NCI-H2029 treated with DMSO at 0.1 percent for 48 hours (cell line): ENCODE measurements around the gene RGS8.

Experiments
- DNase-seq: peaks from one replicate; lab custom pipeline; 2025; lab: John Stamatoyannopoulos, UW

RGS8 gene

GRCh38 chr1:182671750-182672486 lies 12.5 kb downstream of the RGS8 start:
- no peak for DNase-seq

DNA sequence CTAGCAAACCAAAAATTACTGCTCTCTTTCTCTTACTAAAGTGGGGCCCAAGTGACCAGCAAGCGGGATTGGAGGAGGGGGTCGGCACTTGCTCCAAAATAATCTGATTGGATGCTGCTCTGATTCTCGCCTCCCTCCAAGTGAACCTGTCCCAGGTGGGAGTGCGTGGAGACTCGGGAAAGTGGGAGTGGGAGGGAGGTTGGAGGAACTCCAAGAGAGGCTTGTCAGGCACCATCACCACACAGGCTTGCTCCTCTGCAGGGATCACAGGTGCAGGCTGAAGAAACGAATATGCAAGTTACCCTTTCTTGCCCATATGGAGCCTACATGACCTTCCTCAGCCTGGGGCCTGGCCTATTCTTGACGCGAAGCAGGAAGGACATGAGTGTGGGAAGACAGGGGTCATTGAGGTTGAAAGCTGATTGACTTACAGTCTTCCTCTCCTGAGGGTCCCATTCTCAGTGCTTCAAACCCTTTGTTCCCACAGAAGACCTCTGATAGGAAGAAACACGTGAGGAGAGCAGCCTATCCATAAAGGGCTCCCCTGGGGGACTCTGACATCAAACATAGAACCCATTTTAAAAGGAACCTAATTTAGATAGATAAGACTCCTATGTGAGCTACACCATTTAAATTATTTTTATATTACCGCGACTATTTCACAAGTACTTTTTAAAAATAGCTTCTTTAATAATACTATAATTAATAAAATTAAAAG lies 14.2 kb downstream of the RGS8 start:
- DNase-seq: no peak

DNA sequence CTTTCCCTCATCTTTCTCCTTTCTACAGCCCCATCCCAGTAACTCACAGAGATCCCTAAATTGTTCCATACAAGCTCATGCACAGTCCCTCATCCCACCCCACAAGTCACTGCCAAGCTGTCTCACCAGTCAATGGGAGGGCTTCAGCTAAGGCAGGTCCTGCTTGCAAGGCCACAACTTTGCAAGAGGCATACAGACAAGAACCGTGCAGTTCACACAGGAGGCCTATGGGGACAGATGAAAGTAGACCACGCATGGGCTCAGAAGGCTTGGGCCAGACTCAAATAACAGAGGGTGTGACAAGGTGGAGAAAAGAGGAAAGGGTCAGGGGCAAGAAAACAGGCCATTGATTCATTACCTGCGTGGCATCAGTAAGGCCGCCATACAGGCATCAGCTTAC lies 15.1 kb downstream of the RGS8 start:
- DNase-seq: no peak

DNA sequence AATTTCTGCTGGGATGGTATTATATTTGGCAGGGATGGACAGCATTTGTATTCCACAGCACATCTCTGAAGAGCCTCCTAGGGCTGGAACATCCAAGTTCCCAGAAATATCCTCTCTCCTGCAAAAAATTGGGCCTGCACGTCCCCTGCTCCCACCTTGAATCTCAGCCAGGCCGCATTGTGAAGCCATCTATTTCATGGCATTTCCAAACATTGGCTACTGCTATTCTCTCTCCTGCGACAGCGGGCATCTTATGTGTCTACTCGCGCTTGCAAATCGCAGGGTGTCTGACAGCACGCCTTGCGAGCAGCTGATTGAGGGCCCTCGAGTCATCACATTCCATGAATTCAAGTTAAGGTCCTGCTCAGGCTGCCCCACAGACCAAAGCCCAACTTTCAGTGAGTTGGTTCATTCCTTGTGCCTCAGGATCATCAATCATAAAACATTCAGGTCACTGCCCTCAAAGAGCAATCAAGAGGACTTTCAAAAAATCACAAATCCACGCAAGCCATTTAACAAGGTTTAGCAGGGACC lies 15.8 kb downstream of the RGS8 start:
- DNase-seq: no peak

- DNase-seq: no peak
Measured at GRCh38 chr1:182667848-182668505, 16.4 kb downstream of the RGS8 start.

- no peak for DNase-seq
Measured at GRCh38 chr1:182666706-182667105, 17.7 kb downstream of the RGS8 start.

DNA sequence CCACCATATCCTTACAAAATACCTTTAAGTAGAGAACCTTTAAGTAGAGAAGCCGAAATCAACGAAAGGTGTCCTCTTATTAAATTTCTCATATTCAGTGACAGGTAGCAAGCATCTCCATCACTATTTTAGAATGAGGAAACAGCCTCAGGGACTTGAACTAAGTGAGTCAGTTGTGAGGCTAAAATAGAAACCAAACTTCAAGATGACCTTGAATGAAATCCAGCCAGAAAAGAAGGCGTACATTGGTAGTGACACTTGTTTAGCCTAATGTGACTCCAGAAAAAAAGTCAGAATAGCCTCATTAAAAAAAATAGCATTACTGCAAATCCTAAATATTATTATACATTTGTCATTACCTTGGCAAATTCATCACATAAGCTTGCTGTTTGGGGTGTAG lies 20.1 kb downstream of the RGS8 start:
- no peak for DNase-seq

DNA sequence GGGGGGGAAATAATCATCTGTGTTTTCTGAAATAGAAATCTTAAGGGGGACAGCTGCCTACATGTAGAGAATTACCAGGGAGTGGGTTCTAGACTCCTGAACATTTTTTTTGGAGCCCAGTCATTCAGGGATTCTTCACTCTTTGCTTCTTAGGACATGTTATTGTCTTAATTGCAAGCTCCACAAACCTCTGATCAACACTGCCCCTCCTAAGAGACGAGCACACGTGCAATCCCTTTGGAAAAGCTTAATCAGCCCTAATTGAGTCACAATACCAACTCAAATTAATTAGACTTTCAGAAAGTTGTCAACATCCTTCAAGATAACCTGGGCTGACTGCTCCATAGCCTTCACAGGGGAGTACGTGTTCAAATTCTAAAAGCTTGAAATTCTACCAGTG lies 21.4 kb downstream of the RGS8 start:
- DNase-seq: no peak

DNA sequence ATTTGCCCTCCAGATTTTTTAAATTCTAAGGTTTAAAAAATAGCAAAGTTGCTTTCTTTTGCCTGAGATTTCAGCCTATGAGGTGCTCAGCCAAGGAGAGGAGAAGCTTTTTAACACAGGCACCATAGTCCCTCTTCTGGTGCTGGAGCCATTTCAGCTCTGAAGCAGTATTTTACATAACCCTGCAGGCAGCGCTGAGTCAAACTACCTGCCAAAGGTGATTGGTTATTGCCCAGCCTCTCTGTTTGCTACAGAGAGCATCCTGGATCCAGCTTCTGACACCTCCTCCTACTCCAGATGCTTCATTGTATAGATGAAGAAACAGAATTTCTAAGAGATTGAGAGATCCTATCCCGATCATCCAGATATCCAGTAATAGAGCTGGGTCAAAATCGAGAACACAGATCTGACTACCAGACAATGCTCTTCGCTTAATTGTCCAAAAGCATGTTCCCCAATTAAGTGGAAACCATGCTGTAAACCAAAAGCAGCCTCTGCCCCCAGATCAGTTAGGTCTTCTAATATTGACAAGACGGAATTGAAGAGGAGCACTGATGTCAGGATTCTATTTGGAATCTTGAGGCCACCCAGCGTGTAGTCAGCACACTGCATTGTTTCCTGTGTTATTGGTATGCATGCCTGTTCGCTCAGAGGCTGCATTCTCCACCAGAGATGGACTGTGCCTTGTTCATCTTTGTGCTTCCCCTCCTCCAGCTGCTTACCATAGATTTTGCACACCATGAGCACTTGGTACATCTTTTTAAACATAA lies 22.1 kb downstream of the RGS8 start:
- DNase-seq: no peak

DNA sequence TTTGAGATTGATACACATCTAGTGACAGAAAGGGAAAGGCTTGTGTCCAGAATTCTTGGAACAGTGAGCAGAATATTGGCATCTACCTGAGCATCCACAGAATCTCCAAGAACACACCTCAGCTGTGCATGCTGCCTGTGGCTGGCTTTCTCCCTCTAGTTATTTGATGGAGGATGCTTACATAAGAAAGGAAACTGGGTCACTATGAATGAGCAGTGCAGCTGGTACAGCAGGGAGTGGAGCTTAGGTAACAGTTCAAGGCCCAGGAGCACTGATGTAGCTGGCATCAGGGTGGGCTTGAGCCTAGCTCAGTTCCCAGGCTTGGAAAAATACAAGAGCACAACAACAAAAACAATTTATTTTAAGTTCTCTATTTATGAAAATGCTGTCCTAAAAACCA lies 26.3 kb downstream of the RGS8 start:
- DNase-seq: no peak

- no peak for DNase-seq
Measured at GRCh38 chr1:182656842-182657397, 27.5 kb downstream of the RGS8 start.

DNA sequence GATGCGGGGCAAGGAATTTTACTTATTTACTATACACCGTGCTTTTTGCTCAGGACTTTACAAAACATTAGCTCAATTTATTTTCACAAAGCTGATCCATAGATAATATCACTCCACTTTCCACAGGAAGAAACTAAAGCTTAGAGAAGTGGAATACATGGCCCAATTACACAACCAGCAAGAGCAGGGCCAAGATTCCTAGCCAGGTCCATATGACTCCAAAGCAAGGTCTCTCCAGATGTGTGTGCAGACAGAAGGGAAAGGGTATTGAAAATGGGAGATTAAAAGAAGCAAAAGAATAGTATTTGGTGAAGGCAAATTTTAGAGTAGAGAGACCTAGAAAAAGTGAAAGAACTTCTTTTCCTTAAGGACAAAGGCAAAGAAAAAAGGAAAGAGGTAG lies 30.4 kb downstream of the RGS8 start:
- no peak for DNase-seq

- no peak for DNase-seq
Measured at GRCh38 chr1:182652933-182653332, 31.5 kb downstream of the RGS8 start.

GRCh38 chr1:182651339-182651724 lies 33.1 kb downstream of the RGS8 start:
- DNase-seq: no peak

DNA sequence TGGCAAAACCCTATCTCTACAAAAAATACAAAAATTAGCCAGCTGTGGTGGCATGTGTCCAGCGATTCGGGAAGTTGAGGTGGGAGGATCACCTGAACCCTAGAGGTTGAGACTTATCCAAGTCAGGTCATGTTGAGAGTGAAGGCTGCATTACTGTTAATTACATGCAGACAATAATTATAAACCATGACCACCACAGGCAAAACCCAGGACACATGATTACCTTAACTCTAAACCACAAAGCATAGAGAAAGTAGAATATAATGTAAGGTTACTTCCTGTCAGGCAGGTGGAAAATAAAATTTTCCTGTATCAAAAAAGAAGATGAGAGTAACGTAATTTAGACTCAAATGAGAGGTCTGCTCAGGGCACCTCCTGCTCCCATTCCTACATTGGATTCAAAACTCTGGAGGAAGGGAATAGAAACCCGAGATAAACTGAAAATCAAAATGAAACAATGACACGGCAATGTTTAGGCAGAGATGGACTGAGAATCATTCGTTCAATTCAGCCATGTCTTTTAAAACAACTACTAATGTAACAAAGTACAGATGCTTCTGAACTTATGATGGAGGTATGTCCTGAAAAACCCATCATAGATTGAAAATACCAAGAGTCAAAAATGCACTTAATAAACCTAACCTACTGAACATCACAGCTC lies 33.6 kb downstream of the RGS8 start:
- no peak for DNase-seq

DNA sequence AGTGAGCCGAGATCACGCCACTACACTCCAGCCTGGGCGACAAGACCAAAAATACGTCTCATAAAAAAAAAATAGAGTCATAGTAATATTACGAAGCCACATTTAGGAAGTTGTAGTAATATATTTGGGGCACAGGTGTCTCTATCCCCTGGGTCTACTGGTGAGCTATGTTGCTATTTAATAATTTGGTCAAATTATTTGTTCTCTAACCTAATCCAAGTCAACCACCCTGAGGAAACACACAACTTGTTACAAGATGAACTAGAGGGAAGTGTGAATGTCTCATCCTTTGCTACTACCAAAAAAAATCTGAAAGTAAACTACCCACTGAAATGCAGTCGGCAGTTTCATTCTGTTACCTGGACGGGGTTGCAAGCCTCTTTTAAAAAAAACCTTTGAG lies 35.3 kb downstream of the RGS8 start:
- no peak for DNase-seq

- DNase-seq: no peak
Measured at GRCh38 chr1:182646739-182647138, 37.6 kb downstream of the RGS8 start.

DNA sequence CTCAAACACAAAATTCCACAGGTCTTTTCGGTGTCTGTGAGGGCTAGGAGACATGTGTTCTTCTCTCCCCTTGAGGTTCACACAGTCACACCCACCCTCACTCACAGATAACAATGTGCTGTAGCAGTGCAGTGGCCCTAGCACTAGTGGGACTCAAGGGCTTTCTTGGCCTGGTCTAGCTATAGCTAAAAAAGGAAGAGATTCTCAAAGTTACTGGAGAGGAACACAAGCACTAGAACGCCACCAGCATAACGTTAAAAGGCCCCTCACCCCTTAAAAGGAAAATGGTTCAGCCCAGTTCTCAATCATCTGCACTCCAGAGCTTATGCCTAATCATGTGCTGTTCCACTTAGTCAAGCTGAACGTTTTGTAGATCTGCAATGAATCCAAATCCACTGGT lies 39.5 kb downstream of the RGS8 start:
- DNase-seq: no peak

GRCh38 chr1:182643699-182644098 lies 40.7 kb downstream of the RGS8 start:
- DNase-seq: no peak

- DNase-seq: no peak
Measured at GRCh38 chr1:182642461-182642860, 41.9 kb downstream of the RGS8 start.

DNA sequence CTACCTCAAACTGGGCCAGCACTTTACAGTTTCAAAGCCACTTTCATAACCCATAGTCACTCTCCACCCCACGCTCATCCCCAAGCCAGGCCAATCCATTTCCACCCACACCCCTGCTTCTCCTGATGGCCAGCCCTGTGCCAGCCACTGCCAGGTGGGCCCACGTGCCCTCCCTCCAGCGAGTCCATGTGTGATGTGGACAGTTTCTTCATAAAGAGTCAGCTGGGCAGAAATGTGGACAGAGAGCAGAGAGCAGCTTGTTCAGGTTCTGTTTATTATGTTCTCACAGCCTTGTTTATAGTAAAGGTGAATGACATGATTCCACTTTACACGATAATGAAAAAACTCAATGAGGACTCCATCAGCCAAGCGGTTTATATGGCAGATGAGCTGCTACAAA lies 42.8 kb downstream of the RGS8 start:
- no peak for DNase-seq
